HUES48 (cell line): ENCODE data around the gene UBXN10.
"Not testable (repeated sequence)": the region's sequence is repeated elsewhere in the genome, so short reads cannot be mapped to it uniquely, and the experiment has no call there.

Experiments used
- H3K27ac ChIP-seq: one replicate; pipeline ENCODE4 v1.7.0; 2013; ENCODE audit warnings: low read depth, low read length, inconsistent platforms
- H3K27me3 ChIP-seq: 2 replicates; pipeline ENCODE4 v1.6.1; 2013; ENCODE audit warnings: mild to moderate bottlenecking, low read length; ENCODE audit not compliant: control insufficient read depth, insufficient read depth
- H3K36me3 ChIP-seq: 2 replicates; pipeline ENCODE4 v1.6.1; 2013; ENCODE audit warnings: low read length; ENCODE audit not compliant: control insufficient read depth, insufficient read depth
- H3K4me1 ChIP-seq: 2 replicates; pipeline ENCODE4 v1.6.1; 2013; ENCODE audit warnings: mild to moderate bottlenecking, low read length; ENCODE audit not compliant: control insufficient read depth, insufficient read depth
- H3K4me3 ChIP-seq: 2 replicates; pipeline ENCODE4 v1.5.1; 2013; ENCODE audit warnings: mild to moderate bottlenecking, low read depth, low read length
- H3K9ac ChIP-seq: 2 replicates; pipeline ENCODE4 v1.6.1; 2013; ENCODE audit warnings: mild to moderate bottlenecking, low read depth, low read length, moderate library complexity
- H3K9me3 ChIP-seq: 2 replicates; pipeline ENCODE4 v1.6.1; 2013; ENCODE audit warnings: low read length; ENCODE audit not compliant: control insufficient read depth, insufficient read depth

UBXN10 gene

GRCh38 chr1:20210736-20211460 is 25.0 kb downstream of the UBXN10 start:
- H3K27ac ChIP-seq, result no peak overlapping the region

GRCh38 chr1:20211511-20211931 is 25.6 kb downstream of the UBXN10 start:
- H3K4me3 ChIP-seq, result no peak overlapping the region
- no peak overlapping the region for H3K27ac ChIP-seq
- no peak overlapping the region for H3K9ac ChIP-seq
- no peaks in the 10 kb centered on the region for H3K9me3 ChIP-seq
- H3K27me3 ChIP-seq, result no peaks in the 10 kb centered on the region
- H3K36me3 ChIP-seq, result no peaks in the 10 kb centered on the region
- peaks cover 5% of the 10 kb centered on the region for H3K4me1 ChIP-seq

More at GRCh38 chr1:20210736-20211460, 25.0 kb downstream of the UBXN10 start:
- no peaks in the 10 kb centered on the region for H3K36me3 ChIP-seq
- no peak overlapping the region for H3K4me3 ChIP-seq
- H3K4me1 ChIP-seq, result peaks cover 5% of the 10 kb centered on the region
- no peak overlapping the region for H3K9ac ChIP-seq
- H3K27me3 ChIP-seq, result no peaks in the 10 kb centered on the region
- no peaks in the 10 kb centered on the region for H3K9me3 ChIP-seq

GRCh38 chr1:20212085-20212684 is 26.3 kb downstream of the UBXN10 start:
- Histone ChIP-seq H3K9ac (no peak overlapping the region), H3K4me1 (peaks cover 5% of the 10 kb centered on the region), H3K27me3 (no peaks in the 10 kb centered on the region), H3K27ac (no peak overlapping the region), H3K9me3 (no peaks in the 10 kb centered on the region), H3K36me3 (no peaks in the 10 kb centered on the region), H3K4me3 (no peak overlapping the region)

GRCh38 chr1:20212685-20213331 is 26.9 kb downstream of the UBXN10 start:
- no peaks in the 10 kb centered on the region for H3K27me3 ChIP-seq
- no peak overlapping the region for H3K9ac ChIP-seq
- H3K36me3 ChIP-seq, result no peaks in the 10 kb centered on the region
- peak overlapping the region; percentile 68 for H3K27ac ChIP-seq
- H3K4me3 ChIP-seq, result no peak overlapping the region
- H3K9me3 ChIP-seq, result no peaks in the 10 kb centered on the region
- H3K4me1 ChIP-seq, result peaks cover 5% of the 10 kb centered on the region

DNA sequence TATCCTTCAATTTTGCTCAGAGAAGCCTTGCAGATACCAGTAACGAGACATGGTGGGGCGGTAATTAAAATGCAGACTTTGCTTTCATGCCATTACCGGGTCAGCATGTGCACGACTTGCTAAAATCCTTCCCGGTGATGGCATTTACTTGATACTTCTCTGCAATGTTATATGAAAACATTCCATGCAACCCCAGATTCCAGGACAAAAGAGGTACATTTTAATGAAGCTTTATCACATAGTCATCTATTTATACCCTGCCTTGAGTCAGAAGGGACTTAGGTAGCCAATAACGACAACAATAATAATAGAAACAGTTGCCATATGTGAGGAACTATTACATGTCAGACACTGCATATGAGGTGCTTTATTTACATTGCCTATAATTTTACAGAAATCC is 29.8 kb downstream of the UBXN10 start:
- Histone ChIP-seq H3K27me3 (no peaks in the 10 kb centered on the region), H3K4me3 (no peak overlapping the region), H3K27ac (no peak overlapping the region), H3K9me3 (no peaks in the 10 kb centered on the region), H3K4me1 (peaks cover 5% of the 10 kb centered on the region), H3K36me3 (no peaks in the 10 kb centered on the region), H3K9ac (no peak overlapping the region)

DNA sequence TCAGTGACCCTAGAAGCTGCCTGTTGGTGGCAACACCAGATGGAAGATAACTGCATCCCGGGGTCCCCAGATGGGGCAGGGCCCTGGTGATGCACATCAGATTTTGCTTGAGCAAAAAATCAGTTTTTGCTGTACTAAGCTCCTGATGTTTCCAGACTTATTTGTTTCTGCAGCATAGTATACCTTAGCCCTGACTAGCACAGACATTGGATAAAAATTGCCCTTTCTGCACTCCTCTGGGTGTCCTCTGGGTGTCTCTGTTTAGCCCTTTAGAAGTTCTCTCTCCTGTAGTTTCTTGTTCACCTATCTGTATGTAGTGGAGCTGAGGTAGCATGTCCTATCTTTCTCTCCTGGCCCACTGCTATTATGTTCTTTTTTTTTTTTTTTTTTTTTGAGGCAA is 30.7 kb downstream of the UBXN10 start:
- Histone ChIP-seq H3K36me3 (no peaks in the 10 kb centered on the region), H3K9ac (no peak overlapping the region), H3K9me3 (no peaks in the 10 kb centered on the region), H3K4me1 (peaks cover 5% of the 10 kb centered on the region), H3K27ac (no peak overlapping the region), H3K4me3 (no peak overlapping the region), H3K27me3 (no peaks in the 10 kb centered on the region)

GRCh38 chr1:20219053-20219452 is 33.2 kb downstream of the UBXN10 start:
- H3K4me1 ChIP-seq, H3K9ac ChIP-seq, H3K27me3 ChIP-seq, H3K36me3 ChIP-seq, H3K27ac ChIP-seq, H3K4me3 ChIP-seq, H3K9me3 ChIP-seq: not testable (repeated sequence)

GRCh38 chr1:20220036-20220435 is 34.1 kb downstream of the UBXN10 start:
- no peaks in the 10 kb centered on the region for H3K36me3 ChIP-seq
- no peak overlapping the region for H3K27ac ChIP-seq
- no peak overlapping the region for H3K9ac ChIP-seq
- H3K27me3 ChIP-seq, result peaks cover 17% of the 10 kb centered on the region
- H3K4me1 ChIP-seq, result peaks cover 8% of the 10 kb centered on the region
- H3K4me3 ChIP-seq, result no peak overlapping the region
- no peaks in the 10 kb centered on the region for H3K9me3 ChIP-seq

- peaks cover 8% of the 10 kb centered on the region for H3K4me1 ChIP-seq
- peaks cover 19% of the 10 kb centered on the region for H3K27me3 ChIP-seq
- H3K27ac ChIP-seq, result no peak overlapping the region
- no peak overlapping the region for H3K4me3 ChIP-seq
- no peaks in the 10 kb centered on the region for H3K9me3 ChIP-seq
- no peak overlapping the region for H3K9ac ChIP-seq
- no peaks in the 10 kb centered on the region for H3K36me3 ChIP-seq
Observed at GRCh38 chr1:20223106-20223505, 37.2 kb downstream of the UBXN10 start.

DNA sequence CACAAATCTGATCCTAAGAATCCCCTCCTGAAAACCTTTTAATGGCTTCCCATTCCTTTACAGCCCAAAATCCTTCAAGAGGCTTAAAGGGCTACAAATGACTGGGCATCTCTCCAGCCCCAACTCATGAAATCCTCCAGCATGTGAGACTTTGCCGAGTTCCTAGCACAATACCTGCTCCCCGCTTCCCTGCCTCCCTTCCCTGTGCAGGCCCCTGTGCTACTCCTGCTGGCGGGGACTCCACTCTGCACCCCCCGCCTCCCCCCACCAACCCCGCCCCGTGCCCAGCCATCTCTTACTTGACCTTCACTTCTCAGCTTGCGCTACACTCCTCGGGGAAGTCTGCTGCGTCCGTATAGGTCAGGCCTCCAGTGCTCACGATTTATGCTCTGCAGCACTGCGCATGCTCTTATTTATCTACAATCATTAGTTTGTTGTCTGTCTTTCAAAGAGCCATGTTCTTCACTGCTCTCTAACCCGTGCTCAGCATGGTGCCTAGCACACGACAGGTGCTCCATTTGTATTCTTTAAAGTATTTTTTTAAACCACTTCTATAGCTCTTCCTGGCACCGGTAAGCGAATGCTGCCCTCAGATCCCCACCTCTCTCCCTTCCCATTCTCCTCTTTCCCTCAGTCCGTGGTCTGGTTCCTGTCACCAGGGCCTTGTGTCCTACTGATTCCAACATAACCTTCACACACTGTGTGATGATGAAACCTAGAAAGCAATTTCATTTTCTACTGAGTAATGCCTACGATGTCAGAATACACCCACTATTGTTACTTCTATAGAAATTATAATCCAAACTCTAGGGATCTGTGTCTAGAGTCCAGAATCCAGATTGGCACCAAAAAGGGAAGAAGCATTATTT is 37.9 kb downstream of the UBXN10 start:
- no peaks in the 10 kb centered on the region for H3K36me3 ChIP-seq
- H3K9me3 ChIP-seq, result no peaks in the 10 kb centered on the region
- no peak overlapping the region for H3K4me3 ChIP-seq
- H3K27me3 ChIP-seq, result peaks cover 19% of the 10 kb centered on the region
- H3K27ac ChIP-seq, result no peak overlapping the region
- H3K4me1 ChIP-seq, result peaks cover 8% of the 10 kb centered on the region
- H3K9ac ChIP-seq, result no peak overlapping the region
